NCI-H1930 (cell line): Measurements from ENCODE around the gene GABRG2.
"Not testable (repeated sequence)": the region's sequence is repeated elsewhere in the genome, so short reads cannot be mapped to it uniquely, and the experiment has no call there.

Source experiments
- DNase-seq, 2 experiments: peaks; one replicate each; lab custom pipeline; 2025; lab: John Stamatoyannopoulos, UW

Gene GABRG2

GRCh38 chr5:162067655-162068411 lies at the start of gene GABRG2:
Gene GABRG2, plus strand, starts transcription at chr5:162067773. Its CDS starts 227 bp downstream, at chr5:162068000.
- DNase-seq, result no peak

- DNase-seq, result no peak
Observed at GRCh38 chr5:162025312-162025711, 42.3 kb upstream of the GABRG2 start.

GRCh38 chr5:162026803-162027202 lies 40.8 kb upstream of the GABRG2 start:
- no peak for DNase-seq

- DNase-seq, result no peak
Observed at GRCh38 chr5:162037431-162037830, 30.1 kb upstream of the GABRG2 start.

- no peak for DNase-seq
Observed at GRCh38 chr5:162047279-162047678, 20.3 kb upstream of the GABRG2 start.

GRCh38 chr5:162052676-162053075 lies 14.9 kb upstream of the GABRG2 start:
- DNase-seq, result no peak

GRCh38 chr5:162055095-162055494 lies 12.5 kb upstream of the GABRG2 start:
- not testable (repeated sequence) for DNase-seq

- no peak for DNase-seq
Observed at GRCh38 chr5:162067162-162067561, 411 bp upstream of the GABRG2 start.

GRCh38 chr5:162068412-162068811 lies 839 bp downstream of the GABRG2 start:
- DNase-seq, result no peak

GRCh38 chr5:162068936-162069335 lies 1.4 kb downstream of the GABRG2 start:
- DNase-seq, result no peak

- DNase-seq, result no peak
Observed at GRCh38 chr5:162078805-162079204, 11.2 kb downstream of the GABRG2 start.

GRCh38 chr5:162091336-162091735 lies 23.8 kb downstream of the GABRG2 start:
- no peak for DNase-seq

GRCh38 chr5:162096448-162096847 lies 28.9 kb downstream of the GABRG2 start:
- no peak for DNase-seq

GRCh38 chr5:162107591-162107990 lies 40.0 kb downstream of the GABRG2 start:
- DNase-seq, result no peak

GRCh38 chr5:162119801-162120200 lies 52.2 kb downstream of the GABRG2 start:
- DNase-seq, result no peak

GRCh38 chr5:162128117-162128516 lies 60.5 kb downstream of the GABRG2 start:
- DNase-seq, result no peak

- no peak for DNase-seq
Observed at GRCh38 chr5:162132348-162132747, 64.8 kb downstream of the GABRG2 start.

- no peak for DNase-seq
Observed at GRCh38 chr5:162139190-162139589, 71.6 kb downstream of the GABRG2 start.

GRCh38 chr5:162154242-162154641 lies 86.7 kb downstream of the GABRG2 start:
- no peak for DNase-seq

GRCh38 chr5:162160401-162160800 lies 92.8 kb downstream of the GABRG2 start:
- DNase-seq, result no peak

GRCh38 chr5:162163663-162164062 lies 96.1 kb downstream of the GABRG2 start:
- no peak for DNase-seq

GRCh38 chr5:162174358-162174974 lies 106.9 kb downstream of the GABRG2 start:
- DNase-seq, result no peak

- no peak for DNase-seq
Observed at GRCh38 chr5:162187371-162187770, 119.8 kb downstream of the GABRG2 start.

- DNase-seq, result no peak
Observed at GRCh38 chr5:162189719-162190118, 122.1 kb downstream of the GABRG2 start.
